ENCODE results near the gene DLGAP5. TPM values are rescaled to one million over a fixed set of nuclear protein-coding genes. Genes with fewer than 3 reads are reported as not detected.

Gene DLGAP5
- total and polyA plus RNA-seq, 2 donors (not counting 1 experiment from before 2014, with no cell fraction given) = 8.1 to 10.5 TPM

DNA sequence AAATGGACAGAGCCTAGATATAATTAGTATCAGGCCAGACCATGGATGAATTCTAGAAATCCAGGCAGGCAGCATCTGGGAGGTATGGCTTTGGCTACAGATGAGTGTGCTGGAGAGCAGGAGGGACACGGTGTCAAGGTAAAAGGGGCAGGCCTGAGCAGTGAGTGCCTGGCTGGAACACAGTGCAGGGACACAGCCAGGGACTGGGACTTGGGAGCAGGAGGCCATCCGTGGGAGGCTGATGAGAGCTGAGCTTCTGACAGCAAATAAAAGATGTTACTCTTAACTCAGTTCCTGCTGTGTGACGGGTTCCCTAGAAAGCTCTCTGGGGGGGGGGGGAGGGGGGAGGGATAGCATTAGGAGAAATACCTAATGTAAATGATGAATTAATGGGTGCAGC lies 75.9 kb downstream of the DLGAP5 start:
- Histone ChIP-seq H3K36me3 (ENCODE audit: control insufficient read depth, insufficient read depth, low read length) (no peaks in the 10 kb centered on the region), H4K20me1 (ENCODE audit: control insufficient read depth, extremely low read depth, insufficient read depth, low read length) (no peaks in the 10 kb centered on the region), H3K4me1 (ENCODE audit: control insufficient read depth, extremely low read depth, insufficient read depth, low read length) (no peaks in the 10 kb centered on the region), H3K4me2 (ENCODE audit: extremely low read depth, insufficient read depth, low read length) (no peak overlapping the region), H3K4me3 (replicated peaks in 1 of 4; ENCODE audit: control extremely low read depth in 1 of 4, insufficient read depth in 1 of 4, low read depth in 3 of 4, low read length in 4 of 4) (no peak overlapping the region), H3K9ac (ENCODE audit: insufficient read depth, low read length) (no peak overlapping the region), H3K79me2 (ENCODE audit: control insufficient read depth, insufficient read depth, low read length) (no peaks in the 10 kb centered on the region), H3K27ac (ENCODE audit: insufficient read depth, low read length) (no peak overlapping the region), H2AFZ (ENCODE audit: low read length) (no peak overlapping the region), H3K27me3 (ENCODE audit: control insufficient read depth, insufficient read depth, low read length) (no peaks in the 10 kb centered on the region), H3K9me3 (ENCODE audit: control insufficient read depth, insufficient read depth, low read depth, low read length) (no peaks in the 10 kb centered on the region)
- no peak for TF ChIP-seq EZH2 (IDR thresholded peaks at IDR 0.05; ENCODE audit: low read length, missing control alignments)
- TF ChIP-seq, protein P1, sequence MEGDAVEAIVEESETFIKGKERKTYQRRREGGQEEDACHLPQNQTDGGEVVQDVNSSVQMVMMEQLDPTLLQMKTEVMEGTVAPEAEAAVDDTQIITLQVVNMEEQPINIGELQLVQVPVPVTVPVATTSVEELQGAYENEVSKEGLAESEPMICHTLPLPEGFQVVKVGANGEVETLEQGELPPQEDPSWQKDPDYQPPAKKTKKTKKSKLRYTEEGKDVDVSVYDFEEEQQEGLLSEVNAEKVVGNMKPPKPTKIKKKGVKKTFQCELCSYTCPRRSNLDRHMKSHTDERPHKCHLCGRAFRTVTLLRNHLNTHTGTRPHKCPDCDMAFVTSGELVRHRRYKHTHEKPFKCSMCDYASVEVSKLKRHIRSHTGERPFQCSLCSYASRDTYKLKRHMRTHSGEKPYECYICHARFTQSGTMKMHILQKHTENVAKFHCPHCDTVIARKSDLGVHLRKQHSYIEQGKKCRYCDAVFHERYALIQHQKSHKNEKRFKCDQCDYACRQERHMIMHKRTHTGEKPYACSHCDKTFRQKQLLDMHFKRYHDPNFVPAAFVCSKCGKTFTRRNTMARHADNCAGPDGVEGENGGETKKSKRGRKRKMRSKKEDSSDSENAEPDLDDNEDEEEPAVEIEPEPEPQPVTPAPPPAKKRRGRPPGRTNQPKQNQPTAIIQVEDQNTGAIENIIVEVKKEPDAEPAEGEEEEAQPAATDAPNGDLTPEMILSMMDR (conservative IDR thresholded peaks at IDR 0.05 in 1 of 2, IDR thresholded peaks at IDR 0.05 in 1 of 2; ENCODE audit: low read depth in 1 of 2, low read length in 2 of 2) = no peak
- no peak for DNase-seq (ENCODE audit: low read depth in 2 of 2)

DNA sequence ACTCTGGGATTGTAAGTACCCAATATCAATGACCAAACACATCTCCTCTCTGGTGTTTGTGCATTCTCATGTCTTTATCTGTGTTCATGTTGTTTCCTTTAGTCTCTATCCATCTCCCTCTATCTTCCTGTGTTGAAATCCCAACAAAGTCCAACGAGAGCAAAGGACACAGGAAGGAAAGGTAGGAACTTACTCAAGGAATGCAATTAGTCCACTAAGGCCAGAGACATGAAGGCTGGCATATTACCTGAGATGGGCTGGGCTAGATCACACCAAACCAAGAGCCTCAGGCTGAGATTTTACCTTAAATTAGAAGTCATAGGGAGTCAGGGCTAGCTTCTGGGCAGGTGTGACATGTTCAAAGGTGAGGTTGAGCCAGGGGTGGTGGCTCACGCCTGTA lies 76.7 kb downstream of the DLGAP5 start:
- Histone ChIP-seq H3K4me3 (replicated peaks in 1 of 4; ENCODE audit: control extremely low read depth in 1 of 4, insufficient read depth in 1 of 4, low read depth in 3 of 4, low read length in 4 of 4) (no peak overlapping the region), H2AFZ (ENCODE audit: low read length) (no peak overlapping the region), H3K27me3 (ENCODE audit: control insufficient read depth, insufficient read depth, low read length) (no peaks in the 10 kb centered on the region), H4K20me1 (ENCODE audit: control insufficient read depth, extremely low read depth, insufficient read depth, low read length) (no peaks in the 10 kb centered on the region), H3K27ac (ENCODE audit: insufficient read depth, low read length) (no peak overlapping the region), H3K4me1 (ENCODE audit: control insufficient read depth, extremely low read depth, insufficient read depth, low read length) (no peaks in the 10 kb centered on the region), H3K4me2 (ENCODE audit: extremely low read depth, insufficient read depth, low read length) (no peak overlapping the region), H3K79me2 (ENCODE audit: control insufficient read depth, insufficient read depth, low read length) (no peaks in the 10 kb centered on the region), H3K36me3 (ENCODE audit: control insufficient read depth, insufficient read depth, low read length) (no peaks in the 10 kb centered on the region), H3K9me3 (ENCODE audit: control insufficient read depth, insufficient read depth, low read depth, low read length) (no peaks in the 10 kb centered on the region), H3K9ac (ENCODE audit: insufficient read depth, low read length) (no peak overlapping the region)
- TF ChIP-seq, protein P1 (conservative IDR thresholded peaks at IDR 0.05 in 1 of 2, IDR thresholded peaks at IDR 0.05 in 1 of 2; ENCODE audit: low read depth in 1 of 2, low read length in 2 of 2) = no peak
- DNase-seq (ENCODE audit: low read depth in 2 of 2) = no peak

DNA sequence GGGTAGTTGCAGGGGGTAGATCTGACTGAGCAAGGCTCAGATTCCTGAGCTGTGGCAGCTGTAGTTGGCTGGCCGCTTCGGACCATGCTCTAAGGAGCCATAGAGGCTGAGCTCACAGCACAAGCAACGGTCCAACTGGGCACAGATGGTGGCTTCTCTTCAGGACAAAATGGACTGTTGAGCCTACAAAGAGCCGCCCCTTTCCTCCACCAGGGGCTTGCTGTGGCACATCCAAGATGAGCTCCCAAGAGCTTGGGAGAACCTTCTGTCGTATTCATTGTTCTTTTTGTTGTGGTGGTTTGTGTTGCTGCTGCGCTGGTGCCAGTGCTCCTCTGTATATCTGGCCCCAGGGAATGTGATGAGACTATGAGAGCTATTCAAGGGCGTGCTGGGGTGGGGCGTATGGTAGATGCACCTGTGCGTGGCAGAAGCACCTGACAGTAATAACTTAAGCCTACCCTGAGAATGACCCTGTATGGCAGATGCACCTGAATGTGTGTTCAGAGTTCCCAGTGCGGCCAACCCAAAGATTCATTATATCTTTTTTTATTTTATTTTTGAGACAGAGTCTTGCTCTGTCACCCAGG lies 80.2 kb downstream of the DLGAP5 start:
- H3K27me3 ChIP-seq (ENCODE audit: control insufficient read depth, insufficient read depth, low read length) = no peaks in the 10 kb centered on the region
- DNase-seq (ENCODE audit: low read depth in 2 of 2) = no peak
- H2AFZ ChIP-seq (ENCODE audit: low read length) = no peak overlapping the region
- H3K4me1 ChIP-seq (ENCODE audit: control insufficient read depth, extremely low read depth, insufficient read depth, low read length) = peaks cover 10% of the 10 kb centered on the region
- no peaks in the 10 kb centered on the region for H3K36me3 ChIP-seq (ENCODE audit: control insufficient read depth, insufficient read depth, low read length)
- no peak for TF ChIP-seq EZH2 (IDR thresholded peaks at IDR 0.05; ENCODE audit: low read length, missing control alignments)
- TF ChIP-seq, protein P1 (conservative IDR thresholded peaks at IDR 0.05 in 1 of 2, IDR thresholded peaks at IDR 0.05 in 1 of 2; ENCODE audit: low read depth in 1 of 2, low read length in 2 of 2) = no peak
- H3K4me3 ChIP-seq (replicated peaks in 1 of 4; ENCODE audit: control extremely low read depth in 1 of 4, insufficient read depth in 1 of 4, low read depth in 3 of 4, low read length in 4 of 4) = no peak overlapping the region
- no peak overlapping the region for H3K4me2 ChIP-seq (ENCODE audit: extremely low read depth, insufficient read depth, low read length)
- H3K79me2 ChIP-seq (ENCODE audit: control insufficient read depth, insufficient read depth, low read length) = no peaks in the 10 kb centered on the region
- H4K20me1 ChIP-seq (ENCODE audit: control insufficient read depth, extremely low read depth, insufficient read depth, low read length) = no peaks in the 10 kb centered on the region
- H3K27ac ChIP-seq (ENCODE audit: insufficient read depth, low read length) = no peak overlapping the region
- H3K9ac ChIP-seq (ENCODE audit: insufficient read depth, low read length) = no peak overlapping the region
- no peaks in the 10 kb centered on the region for H3K9me3 ChIP-seq (ENCODE audit: control insufficient read depth, insufficient read depth, low read depth, low read length)
